SK-N-MC (cell line): Measurements from ENCODE around the gene MAPK6.

Source experiments
- EZH2 ChIP-seq: fragments of 200-600 bp; sonication (generic); IDR thresholded peaks from one replicate; pipeline ENCODE4 v1.6.1; 2017; ENCODE audit warnings: antibody characterized with exemption
- FOXP2 ChIP-seq: optimal IDR thresholded peaks from 2 replicates; pipeline ENCODE3; 2011; ENCODE audit warnings: mild to moderate bottlenecking, moderate library complexity; ENCODE audit not compliant: insufficient read depth; ENCODE audit errors: extremely low read length, control extremely low read depth
- POLR2AphosphoS5 ChIP-seq: IDR thresholded peaks from 2 replicates; pipeline ENCODE4 v1.6.1; 2012; ENCODE audit warnings: mild to moderate bottlenecking, low read depth, low read length, borderline replicate concordance

GRCh38 chr15:52016316-52016715 is 2.7 kb upstream of the MAPK6 start:
- no peak for TF ChIP-seq EZH2
- no peak for TF ChIP-seq POLR2AphosphoS5
- TF ChIP-seq FOXP2, result no peak
